Activated T-cell treated with anti-CD3 and anti-CD28 coated beads, Interleukin-2, amount 50 U/mL, for 4 hours (primary cell): Measurements from ENCODE around the gene C16orf95. TPM values are rescaled to one million over a fixed set of nuclear protein-coding genes. Genes with fewer than 3 reads are reported as not detected.
A peak's percentile ranks its signal among the peaks of the same experiment; 100 is the strongest.

ENCODE experiments used
- ATAC-seq, 2 donors: fragments of 200-7000 bp; cut with Tn5 transposase; one replicate each; pipeline ENCODE4 v1.10.0; 2021
- DNase-seq: peaks from one replicate; pipeline ENCODE4 v3.0.0-alpha.2; 2020
- H3K27me3 Mint-ChIP-seq: one replicate; pipeline ENCODE4 v1.8.0; 2021; ENCODE audit warnings: low read depth, mixed read lengths
- H3K36me3 Mint-ChIP-seq: one replicate; pipeline ENCODE4 v1.8.0; 2022; ENCODE audit warnings: mixed read lengths; ENCODE audit not compliant: insufficient read depth
- H3K4me1 Mint-ChIP-seq: one replicate; pipeline ENCODE4 v1.8.0; 2021; ENCODE audit warnings: low read depth, mixed read lengths
- H3K4me3 Mint-ChIP-seq: one replicate; pipeline ENCODE4 v1.8.0; 2021; ENCODE audit warnings: mild to moderate bottlenecking, moderate library complexity, mixed read lengths
- H3K9me3 Mint-ChIP-seq: one replicate; pipeline ENCODE4 v1.8.0; 2021; ENCODE audit warnings: mixed read lengths
- total RNA-seq, 3 donors: library from RNA; stranded (reverse); gene quantifications; one replicate each; pipeline ENCODE4 v1.2.1, GENCODE V29; 2021

Gene C16orf95
- total RNA-seq, 3 donors from 2014 or later = 3.5 to 5.7 (median 4.1) TPM

- DNase-seq = no peak
- no peak for ATAC-seq
- Mint-ChIP-seq H3K4me1 (no peaks in the 10 kb centered on the region), H3K4me3 (no peak overlapping the region), H3K36me3 (peaks cover 11% of the 10 kb centered on the region), H3K27me3 (no peaks in the 10 kb centered on the region), H3K9me3 (no peaks in the 10 kb centered on the region)
Observed at GRCh38 chr16:87330646-87331045, 13.5 kb upstream of the C16orf95 start.

- peaks cover 9% of the 10 kb centered on the region for H3K36me3 Mint-ChIP-seq
- no peak overlapping the region for H3K4me3 Mint-ChIP-seq
- ATAC-seq = no peak
- no peaks in the 10 kb centered on the region for H3K9me3 Mint-ChIP-seq
- DNase-seq = no peak
- H3K27me3 Mint-ChIP-seq = no peaks in the 10 kb centered on the region
- no peaks in the 10 kb centered on the region for H3K4me1 Mint-ChIP-seq
Observed at GRCh38 chr16:87330257-87330624, 13.0 kb upstream of the C16orf95 start.

GRCh38 chr16:87329436-87330256 is 12.5 kb upstream of the C16orf95 start:
- Mint-ChIP-seq H3K4me1 (peaks cover 2% of the 10 kb centered on the region), H3K36me3 (peaks cover 9% of the 10 kb centered on the region), H3K9me3 (no peaks in the 10 kb centered on the region), H3K4me3 (no peak overlapping the region), H3K27me3 (no peaks in the 10 kb centered on the region)
- DNase-seq = no peak
- ATAC-seq = no peak

GRCh38 chr16:87328846-87329245 is 11.7 kb upstream of the C16orf95 start:
- no peak for ATAC-seq
- DNase-seq = no peak
- Mint-ChIP-seq H3K27me3 (no peaks in the 10 kb centered on the region), H3K36me3 (peaks cover 6% of the 10 kb centered on the region), H3K4me1 (peaks cover 3% of the 10 kb centered on the region), H3K4me3 (no peak overlapping the region), H3K9me3 (no peaks in the 10 kb centered on the region)

- H3K9me3 Mint-ChIP-seq = no peaks in the 10 kb centered on the region
- peaks cover 3% of the 10 kb centered on the region for H3K4me1 Mint-ChIP-seq
- ATAC-seq (no peak), DNase-seq (no peak)
- H3K36me3 Mint-ChIP-seq = peaks cover 6% of the 10 kb centered on the region
- H3K4me3 Mint-ChIP-seq = no peak overlapping the region
- H3K27me3 Mint-ChIP-seq = no peaks in the 10 kb centered on the region
Observed at GRCh38 chr16:87327798-87328495, 10.8 kb upstream of the C16orf95 start.

GRCh38 chr16:87326151-87326571 is 9.0 kb upstream of the C16orf95 start:
- no peak for DNase-seq
- peaks cover 6% of the 10 kb centered on the region for H3K36me3 Mint-ChIP-seq
- peaks cover 3% of the 10 kb centered on the region for H3K4me1 Mint-ChIP-seq

GRCh38 chr16:87325423-87325858 is 8.2 kb upstream of the C16orf95 start:
- no peak overlapping the region for H3K4me3 Mint-ChIP-seq
- no peaks in the 10 kb centered on the region for H3K27me3 Mint-ChIP-seq
- peaks cover 3% of the 10 kb centered on the region for H3K36me3 Mint-ChIP-seq
- peaks cover 3% of the 10 kb centered on the region for H3K4me1 Mint-ChIP-seq
- no peaks in the 10 kb centered on the region for H3K9me3 Mint-ChIP-seq
- ATAC-seq (no peak), DNase-seq (no peak)

More at GRCh38 chr16:87326151-87326571, 9.0 kb upstream of the C16orf95 start:
- ATAC-seq = no peak
- no peaks in the 10 kb centered on the region for H3K9me3 Mint-ChIP-seq
- no peaks in the 10 kb centered on the region for H3K27me3 Mint-ChIP-seq
- H3K4me3 Mint-ChIP-seq = no peak overlapping the region

GRCh38 chr16:87324411-87325275 is 7.5 kb upstream of the C16orf95 start:
- Mint-ChIP-seq H3K4me3 (no peak overlapping the region), H3K9me3 (no peaks in the 10 kb centered on the region), H3K4me1 (peaks cover 3% of the 10 kb centered on the region), H3K27me3 (no peaks in the 10 kb centered on the region), H3K36me3 (no peaks in the 10 kb centered on the region)
- DNase-seq = peak; percentile 43
- ATAC-seq = peak; percentile 69 to 76

- H3K4me1 Mint-ChIP-seq = peaks cover 4% of the 10 kb centered on the region
- no peak overlapping the region for H3K4me3 Mint-ChIP-seq
- ATAC-seq = no peak
- H3K27me3 Mint-ChIP-seq = no peaks in the 10 kb centered on the region
- no peaks in the 10 kb centered on the region for H3K9me3 Mint-ChIP-seq
- no peak for DNase-seq
- no peaks in the 10 kb centered on the region for H3K36me3 Mint-ChIP-seq
Observed at GRCh38 chr16:87323727-87324410, 6.7 kb upstream of the C16orf95 start.

- no peak for DNase-seq
Observed at GRCh38 chr16:87322833-87323726, 5.9 kb upstream of the C16orf95 start.

GRCh38 chr16:87322360-87322759 is 5.2 kb upstream of the C16orf95 start:
- Mint-ChIP-seq H3K9me3 (no peaks in the 10 kb centered on the region), H3K36me3 (peaks cover 4% of the 10 kb centered on the region), H3K4me1 (peaks cover 13% of the 10 kb centered on the region), H3K4me3 (no peak overlapping the region), H3K27me3 (no peaks in the 10 kb centered on the region)
- ATAC-seq (no peak), DNase-seq (no peak)

More at GRCh38 chr16:87322833-87323726, 5.9 kb upstream of the C16orf95 start:
- Mint-ChIP-seq H3K27me3 (no peaks in the 10 kb centered on the region), H3K4me3 (no peak overlapping the region), H3K4me1 (peaks cover 11% of the 10 kb centered on the region), H3K9me3 (no peaks in the 10 kb centered on the region), H3K36me3 (peaks cover 4% of the 10 kb centered on the region)
- ATAC-seq = no peak

GRCh38 chr16:87321336-87322107 is 4.3 kb upstream of the C16orf95 start:
- H3K4me1 Mint-ChIP-seq = peaks cover 16% of the 10 kb centered on the region
- H3K36me3 Mint-ChIP-seq = peaks cover 4% of the 10 kb centered on the region
- no peak overlapping the region for H3K4me3 Mint-ChIP-seq
- H3K27me3 Mint-ChIP-seq = no peaks in the 10 kb centered on the region
- DNase-seq = no peak
- no peak for ATAC-seq
- H3K9me3 Mint-ChIP-seq = no peaks in the 10 kb centered on the region
